K562 (cell line): ENCODE data around the gene RGS17. TPM values are rescaled to one million over a fixed set of nuclear protein-coding genes. Genes with fewer than 3 reads are reported as not detected.

Experiments
- ATAC-seq: fragments of 200-7000 bp; cut with Tn5 transposase; 3 replicates; pipeline ENCODE4 v1.9.1; 2020; ENCODE audit warnings: moderate library complexity
- BruUV-seq: library from RNA; stranded (reverse); fragments of 400-500 nt; replicated peaks from 2 replicates; lab custom pipeline; 2021; lab: Mats Ljungman, UMichigan
- CTCF ChIA-PET: fragments of 300-600 bp; formaldehyde crosslinking; extraction: SDS; loops from one replicate; lab custom pipeline; 2021; ENCODE audit warnings: low intra/inter-chr PET ratio; lab: Yijun Ruan, JAX
- POLR2A ChIA-PET: fragments of 300-600, 350-650 bp; sonication (Branson Sonifier 250); formaldehyde crosslinking; extraction: SDS; loops from one replicate; lab custom pipeline; 2021; ENCODE audit warnings: antibody characterized with exemption, inconsistent platforms; lab: Yijun Ruan, JAX
- DNase-seq, 4 experiments: peaks; one replicate each; pipeline versions ENCODE4 v3.0.0 to v3.0.0-alpha.2; 2011 to 2018; ENCODE audit warnings: low spot score in 3 of 4, mixed read lengths in 3 of 4; ENCODE audit errors: extremely low read depth in 1 of 4
- FAIRE-seq: peaks from 2 replicates; lab custom pipeline; 2011; peaks lifted over from hg19 to GRCh38; lab: Jason Lieb, UNC
- H2AFZ ChIP-seq: 2 replicates; pipeline ENCODE4 v1.6.0; 2011; ENCODE audit warnings: low read depth, low read length, control low read depth, inconsistent platforms
- H3K27ac ChIP-seq: fragments of 200-600 bp; 3 replicates; pipeline ENCODE4 v1.8.0; 2011; ENCODE audit warnings: low read depth, mild to moderate bottlenecking, control low read depth, inconsistent platforms, low read length, moderate library complexity, mixed read lengths; ENCODE audit errors: extremely low read depth
- H3K27me3 ChIP-seq, 2 experiments: fragments of 300-600 bp in 1 of 2; 2 replicates in 1 of 2; 3 replicates in 1 of 2; pipeline versions ENCODE4 v1.6.0 to v1.8.0; 2011; ENCODE audit warnings: inconsistent platforms in 2 of 2, low read length in 2 of 2, mild to moderate bottlenecking in 1 of 2, mixed read lengths in 1 of 2, moderate library complexity in 1 of 2; ENCODE audit not compliant: control insufficient read depth in 2 of 2, insufficient read depth in 2 of 2
- H3K36me3 ChIP-seq: fragments of 300-600 bp; 3 replicates; pipeline ENCODE4 v1.8.0; 2011; ENCODE audit warnings: mild to moderate bottlenecking, low read length, inconsistent platforms; ENCODE audit not compliant: control insufficient read depth, insufficient read depth
- H3K4me1 ChIP-seq, 2 experiments: fragments of 200-600 bp in 1 of 2; replicated peaks in 1 of 2; 2 replicates in 1 of 2; 3 replicates in 1 of 2; pipeline versions ENCODE4 v1.5.1 to v1.8.0; 2011; ENCODE audit warnings: inconsistent platforms in 2 of 2, low read length in 2 of 2, mild to moderate bottlenecking in 1 of 2, mixed read lengths in 1 of 2, moderate library complexity in 1 of 2; ENCODE audit not compliant: control insufficient read depth in 2 of 2, insufficient read depth in 2 of 2
- H3K4me2 ChIP-seq: 2 replicates; pipeline ENCODE4 v1.6.1; 2011; ENCODE audit warnings: low read length, control low read depth, inconsistent platforms, mixed read lengths; ENCODE audit not compliant: insufficient read depth
- H3K4me3 ChIP-seq: fragments of 200-600 bp; sonication (generic), shearing (Covaris generic); 2 replicates; pipeline ENCODE4 v1.5.1; 2016; ENCODE audit warnings: control low read depth, inconsistent platforms
- H3K79me2 ChIP-seq: fragments of 200-600 bp; 3 replicates; pipeline ENCODE4 v1.8.0; 2011; ENCODE audit warnings: low read length, inconsistent platforms; ENCODE audit not compliant: control insufficient read depth, insufficient read depth
- H3K9ac ChIP-seq, 2 experiments: 2 replicates each; pipeline versions ENCODE4 v1.6.0 to v1.6.1; 2011; ENCODE audit warnings: low read depth in 2 of 2, low read length in 2 of 2, control low read depth in 1 of 2, inconsistent platforms in 1 of 2, mild to moderate bottlenecking in 1 of 2, mixed read lengths in 1 of 2; ENCODE audit not compliant: insufficient read depth in 1 of 2
- H3K9me1 ChIP-seq: one replicate; pipeline ENCODE4 v1.6.0; 2011; ENCODE audit warnings: inconsistent platforms, mild to moderate bottlenecking, low read length, moderate library complexity; ENCODE audit not compliant: control insufficient read depth, insufficient read depth
- H3K9me3 ChIP-seq: replicated peaks from 2 replicates; pipeline ENCODE4 v1.5.1; 2011; ENCODE audit warnings: low read depth, low read length, inconsistent platforms; ENCODE audit not compliant: control insufficient read depth, insufficient read depth
- H4K20me1 ChIP-seq: replicated peaks from 2 replicates; pipeline ENCODE4 v1.6.1; 2011; ENCODE audit warnings: low read length, inconsistent platforms, mixed read lengths; ENCODE audit not compliant: control insufficient read depth, insufficient read depth
- CBX5 ChIP-seq: IDR thresholded peaks from 2 replicates; pipeline ENCODE4 v1.6.1; 2014; ENCODE audit warnings: low read depth, borderline replicate concordance
- E2F5 ChIP-seq: sonication (generic); formaldehyde crosslinking; IDR thresholded peaks from 2 replicates; pipeline ENCODE4 v1.8.0; 2022; ENCODE audit warnings: mild to moderate bottlenecking, missing genetic modification reagents
- ELF4 ChIP-seq: fragments of 450-650 bp; formaldehyde crosslinking; IDR thresholded peaks from 2 replicates; pipeline ENCODE4 v1.4.0; 2022; ENCODE audit warnings: missing genetic modification characterization
- FUS ChIP-seq: fragments of 200-400 bp; formaldehyde crosslinking; optimal IDR thresholded peaks from 2 replicates; pipeline ENCODE3; 2017; ENCODE audit warnings: low read depth, low read length
- GTF3C2 ChIP-seq: IDR thresholded peaks from 3 replicates; pipeline ENCODE4 v1.6.1; 2011; ENCODE audit warnings: borderline replicate concordance, mild to moderate bottlenecking, moderate library complexity; ENCODE audit not compliant: insufficient read length; ENCODE audit errors: extremely low read depth
- HNRNPL ChIP-seq: fragments of 200-400 bp; formaldehyde crosslinking; IDR thresholded peaks from 2 replicates; pipeline ENCODE4 v1.6.1; 2017; ENCODE audit warnings: low read depth, mild to moderate bottlenecking, low read length
- MEF2D ChIP-seq: conservative IDR thresholded peaks from 2 replicates; pipeline ENCODE4 v1.6.1; 2016; ENCODE audit warnings: low read depth, missing genetic modification characterization, missing compliant biosample characterization
- MTA2 ChIP-seq: fragments of 450-650 bp; IDR thresholded peaks from 2 replicates; pipeline ENCODE4 v1.6.1; 2016; ENCODE audit warnings: low read depth
- MTF1 ChIP-seq: fragments of 250-450 bp; sonication (Bioruptor Pico); IDR thresholded peaks from 2 replicates; pipeline ENCODE4 v1.9.0; 2021; ENCODE audit warnings: moderate library complexity, mild to moderate bottlenecking, inconsistent platforms, borderline replicate concordance
- NR2C2 ChIP-seq, 2 experiments: fragments of 200-800 bp in 1 of 2; sonication (Bioruptor generic) in 1 of 2; sonication (generic) in 1 of 2; formaldehyde crosslinking in 1 of 2; IDR thresholded peaks; 2 replicates each; pipeline versions ENCODE4 v1.6.1 to v1.8.0; 2016 to 2022; ENCODE audit warnings: mild to moderate bottlenecking in 1 of 2, missing compliant biosample characterization in 1 of 2, missing genetic modification characterization in 1 of 2, missing genetic modification reagents in 1 of 2
- RBBP5 ChIP-seq: fragments of 200-600 bp; sonication (generic); IDR thresholded peaks from 2 replicates; pipeline ENCODE4 v1.6.1; 2012; ENCODE audit warnings: borderline replicate concordance, mild to moderate bottlenecking, low read length, control low read depth, inconsistent platforms; ENCODE audit not compliant: insufficient read depth, poor library complexity, severe bottlenecking
- SAFB ChIP-seq: fragments of 200-400 bp; formaldehyde crosslinking; IDR thresholded peaks from 2 replicates; pipeline ENCODE4 v1.6.1; 2017; ENCODE audit warnings: low read depth, low read length, borderline replicate concordance
- TAF9B ChIP-seq: fragments of 450-650 bp; IDR thresholded peaks from 2 replicates; pipeline ENCODE4 v1.6.1; 2018; ENCODE audit warnings: mild to moderate bottlenecking; ENCODE audit not compliant: partially characterized antibody
- ZNF143 ChIP-seq: sonication (generic); formaldehyde crosslinking; IDR thresholded peaks from 2 replicates; pipeline ENCODE4 v1.9.0; 2022; ENCODE audit warnings: mild to moderate bottlenecking, missing genetic modification reagents
- ZNF316 ChIP-seq: fragments of 450-650 bp; IDR thresholded peaks from 2 replicates; pipeline ENCODE4 v1.6.1; 2016
- ZNF76 ChIP-seq: fragments of 250-450 bp; sonication (Bioruptor Pico); IDR thresholded peaks from 2 replicates; pipeline ENCODE4 v1.4.0; 2020; ENCODE audit warnings: mild to moderate bottlenecking, moderate library complexity, borderline replicate concordance
- WGBS: fragments of 100-300 bp; shearing (Covaris generic); methylation state at CpG from one replicate; pipeline ENCODE4 v1.1.6; 2016; ENCODE audit warnings: low coverage, mixed read lengths; ENCODE audit not compliant: insufficient coverage; ENCODE audit errors: missing lambda C conversion rate; 5-methylcytosine and 5-hydroxymethylcytosine counted together
- in situ Hi-C: fragments of 300-500 bp; cut with MboI; formaldehyde crosslinking; loops from 4 replicates; pipeline ENCODE4 v1.15.0; 2018; ENCODE audit warnings: inconsistent platforms, mixed read lengths
- intact Hi-C: fragments of 100-400 bp; cut with micrococcal nuclease; formaldehyde crosslinking; loops from 2 replicates; pipeline ENCODE4 v1.14.2; 2022
- polyA plus RNA-seq, 8 experiments: library from polyadenylated mRNA; depleted of rRNA in 4 of 8; stranded (reverse) in 5 of 8; unstranded in 3 of 8; fragments of >200 nt; fragmentation: Nextera tagmentation in 2 of 8; fragmentation: Illumina TruSeq in 1 of 8; extraction: Ambion mirVana in 2 of 8; extraction: Trizol in 1 of 8; gene quantifications; 2 replicates each; pipeline versions ENCODE4 v1.2.1 to v1.2.3, GENCODE V29; 2011 to 2014; ENCODE audit warnings: inconsistent platforms in 1 of 8, missing spikeins in 1 of 8
- total RNA-seq, 7 experiments: library from RNA; depleted of rRNA in 6 of 7; stranded (reverse); fragments of >200 nt in 6 of 7; fragmentation: Illumina TruSeq in 2 of 7; extraction: Trizol in 2 of 7; gene quantifications; 2 replicates each; pipeline versions ENCODE4 v1.2.1 to v1.2.3, GENCODE V29; 2011 to 2021; ENCODE audit warnings: low replicate concordance in 1 of 7

Gene RGS17
- total and polyA plus RNA-seq, 9 of the 15 experiments (the other 6 are each of a cell fraction or from before 2014, with no cell fraction given), result 0.01 to 0.14 (median 0.08) TPM; not detected in 6

DNA sequence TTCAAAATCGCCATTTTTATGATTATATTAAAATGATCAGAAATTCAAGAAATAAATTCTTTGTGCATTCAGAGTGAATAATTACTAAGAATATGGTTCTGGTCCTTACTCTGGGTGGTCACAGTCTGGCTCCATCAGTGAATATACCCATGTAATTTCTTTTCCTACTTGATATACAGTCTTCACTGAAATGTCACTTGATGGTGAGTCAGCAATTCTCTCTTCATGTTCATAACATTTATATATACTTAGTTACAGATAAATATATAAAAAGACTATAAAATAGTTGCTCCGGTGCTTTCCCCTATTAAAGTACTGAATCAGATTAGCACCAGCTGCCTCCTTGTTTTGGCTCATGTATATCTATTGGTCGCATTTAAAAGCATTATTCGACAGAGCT lies 72.2 kb downstream of the RGS17 start (continued):
- TF ChIP-seq ZNF316, result peak; percentile 61
- no peak for TF ChIP-seq MTA2
- TF ChIP-seq CBX5, result no peak
- no peak for TF ChIP-seq NR2C2 (CRISPR knock-in tag; IDR thresholded peaks at IDR 0.05)
- TF ChIP-seq NR2C2 (tag; IDR thresholded peaks at IDR 0.05), result no peak

DNA sequence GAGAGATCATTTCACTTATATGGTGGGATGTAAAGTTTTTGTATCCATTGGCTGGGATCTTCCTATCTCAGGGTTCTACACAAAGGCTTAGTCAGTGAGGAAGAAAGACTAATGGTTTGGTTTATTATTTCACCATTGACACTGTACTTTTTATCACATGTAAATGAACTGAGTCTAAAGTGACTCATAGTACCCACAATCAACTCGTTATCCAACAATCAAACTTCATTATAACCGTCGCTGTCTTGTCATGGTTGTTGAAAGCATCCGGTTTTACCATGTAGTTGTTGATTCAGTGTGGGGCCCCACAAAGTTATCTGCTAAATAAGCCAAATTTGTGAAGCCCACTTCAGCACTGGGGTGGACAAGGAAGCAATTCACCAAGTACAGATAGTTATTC lies 72.8 kb downstream of the RGS17 start:
- DNase-seq (no peak), ATAC-seq (no peak), FAIRE-seq (no peak)
- WGBS, result 0% methylated on average over 4 of the region's 4 CpGs
- intact Hi-C loops, result no loop called here
- Histone ChIP-seq H3K27me3 (no peaks in the 10 kb centered on the region), H3K79me2 (no peaks in the 10 kb centered on the region), H3K4me1 (no peaks in the 10 kb centered on the region), H4K20me1 (no peaks in the 10 kb centered on the region), H3K27ac (no peak overlapping the region), H2AFZ (no peak overlapping the region), H3K9me1 (no peaks in the 10 kb centered on the region), H3K9me3 (no peaks in the 10 kb centered on the region), H3K4me3 (no peak overlapping the region), H3K36me3 (no peaks in the 10 kb centered on the region), H3K9ac (no peak overlapping the region), H3K4me2 (no peak overlapping the region)
- ChIA-PET CTCF (no interaction called here), POLR2A (interaction anchor here (0.6 kb wide), 1 partner anchor 516 kb away, joined by 3 read pairs; no protein-coding TSS in a partner anchor)
- TF ChIP-seq FUS (no peak), ZNF143 (CRISPR knock-in tag) (no peak), MEF2D (tag) (no peak), ELF4 (CRISPR knock-in tag) (no peak), TAF9B (no peak), E2F5 (no peak), SAFB (no peak), MTF1 (CRISPR knock-in tag) (no peak), GTF3C2 (no peak), HNRNPL (no peak), RBBP5 (no peak), ZNF76 (CRISPR knock-in tag) (no peak)
- in situ Hi-C loops, result no loop called here
- BruUV-seq, result no TSS peak
